H1 (cell line): Measurements from ENCODE around the gene CIITA. TPM values are rescaled to one million over a fixed set of nuclear protein-coding genes. Genes with fewer than 3 reads are reported as not detected.

Source experiments
- CHD1 ChIP-seq: IDR thresholded peaks from 2 replicates; pipeline ENCODE4 v1.6.1; 2012; ENCODE audit warnings: low read depth, low read length, improper control_type of control experiment
- FOSL1 ChIP-seq: IDR thresholded peaks from 2 replicates; pipeline ENCODE4 v1.6.1; 2011; ENCODE audit warnings: mild to moderate bottlenecking, low read depth, low read length, moderate library complexity; ENCODE audit not compliant: insufficient read depth
- KDM5A ChIP-seq: fragments of 200-600 bp; IDR thresholded peaks from 2 replicates; pipeline ENCODE4 v1.7.1; 2012; ENCODE audit warnings: mild to moderate bottlenecking, low read length, inconsistent platforms, mixed read lengths
- NANOG ChIP-seq: IDR thresholded peaks from 2 replicates; pipeline ENCODE4 v1.6.1; 2011; ENCODE audit warnings: low read length, low read depth, mild to moderate bottlenecking, inconsistent platforms; ENCODE audit not compliant: insufficient read depth, poor library complexity, severe bottlenecking
- NRF1 ChIP-seq: IDR thresholded peaks from 2 replicates; pipeline ENCODE4 v1.6.1; 2011; ENCODE audit warnings: mild to moderate bottlenecking, low read depth, low read length, improper control_type of control experiment
- POLR2AphosphoS5 ChIP-seq: IDR thresholded peaks from 2 replicates; pipeline ENCODE4 v1.6.1; 2011; ENCODE audit warnings: low read depth, low read length
- RNF2 ChIP-seq: fragments of 200-900, 300-1000 bp; sonication (generic); IDR thresholded peaks from 2 replicates; pipeline ENCODE4 v1.7.1; 2016; ENCODE audit warnings: borderline replicate concordance, low read depth, mild to moderate bottlenecking, antibody characterized with exemption, low read length; ENCODE audit not compliant: poor library complexity, severe bottlenecking; ENCODE audit errors: missing control alignments
- SIN3A ChIP-seq, 2 experiments: IDR thresholded peaks in 1 of 2; conservative IDR thresholded peaks in 1 of 2; 2 replicates each; pipeline ENCODE4 v1.6.1; 2011 to 2012; ENCODE audit warnings: low read length in 2 of 2, improper control_type of control experiment in 1 of 2, low read depth in 1 of 2, mild to moderate bottlenecking in 1 of 2
- SIRT6 ChIP-seq: IDR thresholded peaks from one replicate; pipeline ENCODE4 v1.7.1; 2012; ENCODE audit warnings: low read length, inconsistent platforms
- SRF ChIP-seq: IDR thresholded peaks from 2 replicates; pipeline ENCODE4 v1.6.1; 2011; ENCODE audit warnings: mild to moderate bottlenecking, low read depth, low read length, moderate library complexity
- TEAD4 ChIP-seq: IDR thresholded peaks from 2 replicates; pipeline ENCODE4 v1.6.1; 2012; ENCODE audit warnings: low read depth, low read length, inconsistent platforms, mixed read lengths
- polyA plus RNA-seq, 7 experiments: library from polyadenylated mRNA; depleted of rRNA in 3 of 7; stranded (reverse) in 5 of 7; unstranded in 2 of 7; fragments of >200 nt in 5 of 7; fragments of 200-250 nt in 2 of 7; gene quantifications; 1 replicate in 5 of 7; 2 replicates in 1 of 7; 4 replicates in 1 of 7; pipeline versions ENCODE4 v1.2.1 to v1.2.3, GENCODE V29; 2011 to 2013; ENCODE audit warnings: missing spikeins in 2 of 7, mixed read lengths in 2 of 7
- total RNA-seq: library from RNA; stranded (reverse); fragmentation: NEBNext Ultra II Directional; extraction: Animal tissue kit (Norgen Biotek cat#: 25700); gene quantifications from 2 replicates; pipeline ENCODE4 v1.2.1, GENCODE V29; 2021

Gene CIITA
- total and polyA plus RNA-seq, 2 of the 8 experiments (the other 6 are each of a cell fraction or from before 2014, with no cell fraction given) = 0.07 to 0.17 TPM

DNA sequence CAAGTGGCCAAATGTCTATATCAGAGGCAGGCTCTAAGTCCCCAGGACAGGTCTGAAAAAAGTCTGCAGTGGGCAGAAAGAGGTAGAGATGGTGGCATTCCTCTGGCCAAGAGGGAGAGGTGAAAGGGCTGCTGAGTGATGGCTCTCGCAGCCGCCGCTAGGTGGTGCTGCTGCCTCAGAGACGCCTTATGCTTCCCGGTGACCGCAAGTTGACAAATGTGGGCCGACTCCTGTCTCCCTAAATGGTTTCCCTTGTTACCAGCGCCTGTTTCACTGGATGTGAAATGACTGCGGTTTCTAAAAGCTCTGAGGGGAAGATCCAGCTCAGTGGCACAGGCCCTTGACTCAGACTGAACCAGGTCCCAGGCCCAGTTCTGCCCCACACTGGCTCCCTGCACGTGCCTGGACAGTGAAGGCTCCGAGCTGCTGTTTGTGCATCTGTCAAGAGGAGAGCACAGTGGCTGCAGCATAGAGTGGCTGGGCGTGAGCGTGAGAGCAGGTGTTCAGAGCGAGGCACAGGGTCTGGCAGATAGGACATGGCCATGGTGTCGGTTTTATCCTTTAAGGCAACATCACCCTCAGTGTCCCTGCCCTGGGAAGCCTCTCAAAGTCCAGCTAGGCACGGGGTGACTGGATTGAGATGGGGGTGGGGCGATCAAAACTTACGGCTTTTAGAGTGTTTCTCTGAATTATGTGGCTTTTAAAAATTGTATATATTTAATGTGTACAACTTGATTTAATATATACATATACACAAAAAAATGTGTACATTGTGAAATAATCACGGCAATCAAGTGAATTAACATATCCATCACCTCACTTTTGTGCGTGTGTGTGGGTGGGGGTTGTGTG is 87.3 kb downstream of the CIITA start (continued):
- TF ChIP-seq SIN3A (conservative IDR thresholded peaks at IDR 0.05 in 1 of 2, IDR thresholded peaks at IDR 0.05 in 1 of 2; ENCODE audit: low read depth in 1 of 2, low read length in 2 of 2) = no peak
- no peak for TF ChIP-seq SRF
- no peak for TF ChIP-seq SIRT6
- TF ChIP-seq NRF1 = no peak
- no peak for TF ChIP-seq FOSL1
- no peak for TF ChIP-seq KDM5A
- TF ChIP-seq TEAD4 = no peak
- no peak for TF ChIP-seq CHD1
- TF ChIP-seq RNF2 = no peak
- TF ChIP-seq POLR2AphosphoS5 = no peak
- TF ChIP-seq NANOG = no peak
